ENCODE data around the gene CYP26B1. TPM values are rescaled to one million over a fixed set of nuclear protein-coding genes. Genes with fewer than 3 reads are reported as not detected.

The CYP26B1 gene
- polyA plus RNA-seq, 1 donor (not counting 4 experiments of a cell fraction or from before 2014, with no cell fraction given) = 1.2 TPM

- no peak overlapping the region for H2AFZ ChIP-seq (ENCODE audit: control insufficient read depth, low read length)
- H3K9me3 ChIP-seq (ENCODE audit: control insufficient read depth, low read depth, low read length) = no peaks in the 10 kb centered on the region
- no peaks in the 10 kb centered on the region for H4K20me1 ChIP-seq (ENCODE audit: control insufficient read depth, extremely low read depth, insufficient read depth, low read length)
- H3K4me3 ChIP-seq (ENCODE audit: control insufficient read depth in 2 of 3, extremely low read depth in 1 of 3, insufficient read depth in 2 of 3, low read depth in 1 of 3, low read length in 3 of 3) = no peak overlapping the region
- TF ChIP-seq EZH2 (IDR thresholded peaks at IDR 0.05; ENCODE audit: low read length) = no peak
- TF ChIP-seq, protein P1, sequence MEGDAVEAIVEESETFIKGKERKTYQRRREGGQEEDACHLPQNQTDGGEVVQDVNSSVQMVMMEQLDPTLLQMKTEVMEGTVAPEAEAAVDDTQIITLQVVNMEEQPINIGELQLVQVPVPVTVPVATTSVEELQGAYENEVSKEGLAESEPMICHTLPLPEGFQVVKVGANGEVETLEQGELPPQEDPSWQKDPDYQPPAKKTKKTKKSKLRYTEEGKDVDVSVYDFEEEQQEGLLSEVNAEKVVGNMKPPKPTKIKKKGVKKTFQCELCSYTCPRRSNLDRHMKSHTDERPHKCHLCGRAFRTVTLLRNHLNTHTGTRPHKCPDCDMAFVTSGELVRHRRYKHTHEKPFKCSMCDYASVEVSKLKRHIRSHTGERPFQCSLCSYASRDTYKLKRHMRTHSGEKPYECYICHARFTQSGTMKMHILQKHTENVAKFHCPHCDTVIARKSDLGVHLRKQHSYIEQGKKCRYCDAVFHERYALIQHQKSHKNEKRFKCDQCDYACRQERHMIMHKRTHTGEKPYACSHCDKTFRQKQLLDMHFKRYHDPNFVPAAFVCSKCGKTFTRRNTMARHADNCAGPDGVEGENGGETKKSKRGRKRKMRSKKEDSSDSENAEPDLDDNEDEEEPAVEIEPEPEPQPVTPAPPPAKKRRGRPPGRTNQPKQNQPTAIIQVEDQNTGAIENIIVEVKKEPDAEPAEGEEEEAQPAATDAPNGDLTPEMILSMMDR (optimal IDR thresholded peaks at IDR 0.05 in 1 of 3, IDR thresholded peaks at IDR 0.05 in 1 of 3, conservative IDR thresholded peaks at IDR 0.05 in 1 of 3; ENCODE audit: extremely low read depth in 1 of 3, insufficient read depth in 2 of 3, low read length in 3 of 3) = peak in 2 of 3 experiments; percentile 90 to 98
- dilution Hi-C loops (cut with MboI; ENCODE audit: extremely low pct_ligation_motif_present, low sequenced_read_pairs) = no loop called here
- H3K27ac ChIP-seq (ENCODE audit: control insufficient read depth, insufficient read depth, low read length) = no peak overlapping the region
- peaks cover under 1% of the 10 kb centered on the region for H3K4me1 ChIP-seq (ENCODE audit: control insufficient read depth, extremely low read depth, insufficient read depth, low read length)
- H3K4me2 ChIP-seq (ENCODE audit: control insufficient read depth, extremely low read depth, insufficient read depth, low read depth, low read length) = no peak overlapping the region
- H3K9me1 ChIP-seq (ENCODE audit: control insufficient read depth, extremely low read depth, insufficient read depth, low read length) = no peaks in the 10 kb centered on the region
- no peaks in the 10 kb centered on the region for H3K36me3 ChIP-seq (ENCODE audit: control insufficient read depth in 2 of 2, extremely low read depth in 1 of 2, insufficient read depth in 2 of 2, low read length in 2 of 2)
- H3K27me3 ChIP-seq (ENCODE audit: control insufficient read depth, extremely low read depth, insufficient read depth, low read length) = peaks cover 2% of the 10 kb centered on the region
- DNase-seq (ENCODE audit: low read depth, low spot score) (no peak), FAIRE-seq (no peak)
- no peak overlapping the region for H3K9ac ChIP-seq (ENCODE audit: control insufficient read depth, extremely low read depth, insufficient read depth, low read length)
- no peaks in the 10 kb centered on the region for H3K79me2 ChIP-seq (ENCODE audit: control insufficient read depth, insufficient read depth, low read length)
These were observed 10.1 kb downstream of the CYP26B1 start for GRCh38 chr2:72137498-72138010.

GRCh38 chr2:72136933-72137497, 10.6 kb downstream of the CYP26B1 start:
- FAIRE-seq = no peak
- Histone ChIP-seq H2AFZ (ENCODE audit: control insufficient read depth, low read length) (no peak overlapping the region), H3K4me1 (ENCODE audit: control insufficient read depth, extremely low read depth, insufficient read depth, low read length) (no peaks in the 10 kb centered on the region), H3K4me2 (ENCODE audit: control insufficient read depth, extremely low read depth, insufficient read depth, low read depth, low read length) (no peak overlapping the region), H3K9me1 (ENCODE audit: control insufficient read depth, extremely low read depth, insufficient read depth, low read length) (no peaks in the 10 kb centered on the region), H4K20me1 (ENCODE audit: control insufficient read depth, extremely low read depth, insufficient read depth, low read length) (no peaks in the 10 kb centered on the region), H3K27me3 (ENCODE audit: control insufficient read depth, extremely low read depth, insufficient read depth, low read length) (no peaks in the 10 kb centered on the region), H3K27ac (ENCODE audit: control insufficient read depth, insufficient read depth, low read length) (no peak overlapping the region), H3K36me3 (ENCODE audit: control insufficient read depth in 2 of 2, extremely low read depth in 1 of 2, insufficient read depth in 2 of 2, low read length in 2 of 2) (no peaks in the 10 kb centered on the region), H3K79me2 (ENCODE audit: control insufficient read depth, insufficient read depth, low read length) (no peaks in the 10 kb centered on the region), H3K4me3 (ENCODE audit: control insufficient read depth in 2 of 3, extremely low read depth in 1 of 3, insufficient read depth in 2 of 3, low read depth in 1 of 3, low read length in 3 of 3) (no peak overlapping the region), H3K9me3 (ENCODE audit: control insufficient read depth, low read depth, low read length) (no peaks in the 10 kb centered on the region), H3K9ac (ENCODE audit: control insufficient read depth, extremely low read depth, insufficient read depth, low read length) (no peak overlapping the region)
- no peak for DNase-seq (ENCODE audit: low read depth, low spot score)
- no peak for TF ChIP-seq EZH2 (IDR thresholded peaks at IDR 0.05; ENCODE audit: low read length)
- TF ChIP-seq, protein P1 (optimal IDR thresholded peaks at IDR 0.05 in 1 of 3, IDR thresholded peaks at IDR 0.05 in 1 of 3, conservative IDR thresholded peaks at IDR 0.05 in 1 of 3; ENCODE audit: extremely low read depth in 1 of 3, insufficient read depth in 2 of 3, low read length in 3 of 3) = no peak
- dilution Hi-C loops (cut with MboI; ENCODE audit: extremely low pct_ligation_motif_present, low sequenced_read_pairs) = no loop called here

Measured in keratinocyte (primary cell).